PC-9 (cell line): ENCODE results near the gene ARHGEF28. TPM values are rescaled to one million over a fixed set of nuclear protein-coding genes. Genes with fewer than 3 reads are reported as not detected.

Experiments
- BruUV-seq: library from RNA; stranded (reverse); fragments of 400-500 nt; replicated peaks from 2 replicates; lab custom pipeline; 2021; lab: Mats Ljungman, UMichigan
- CTCF ChIA-PET: fragments of 300-600 bp; sonication (Branson Sonifier 250); formaldehyde crosslinking; loops from one replicate; lab custom pipeline; 2022; ENCODE audit warnings: antibody characterized with exemption; lab: Charles Lee
- POLR2A ChIA-PET: fragments of 300-600 bp; sonication (Branson Sonifier 250); formaldehyde crosslinking; loops from one replicate; lab custom pipeline; 2022; ENCODE audit warnings: antibody characterized with exemption; ENCODE audit not compliant: unreplicated experiment; lab: Charles Lee
- DNase-seq, 2 experiments: peaks; one replicate each; pipeline versions ENCODE4 v3.0.0 to v3.0.0-alpha.2; 2015 to 2022; ENCODE audit warnings: mixed read lengths in 1 of 2
- H2AFZ ChIP-seq: fragments of 200-600 bp; sonication (generic); 2 replicates; pipeline ENCODE4 v1.8.1; 2017; ENCODE audit warnings: antibody characterized with exemption
- H3F3A ChIP-seq: fragments of 200-600 bp; sonication (generic); 2 replicates; pipeline ENCODE4 v1.8.1; 2017; ENCODE audit warnings: antibody characterized with exemption, mild to moderate bottlenecking, low read depth; ENCODE audit not compliant: insufficient read depth
- H3K27ac ChIP-seq: fragments of 200-600 bp; sonication (generic); 2 replicates; pipeline ENCODE4 v1.6.1; 2016; ENCODE audit warnings: mixed run types
- H3K27me3 ChIP-seq: fragments of 200-600 bp; sonication (generic); 2 replicates; pipeline ENCODE4 v1.6.1; 2016; ENCODE audit warnings: low read depth, mixed run types; ENCODE audit not compliant: insufficient read depth
- H3K36me3 ChIP-seq: fragments of 200-600 bp; sonication (generic); 2 replicates; pipeline ENCODE4 v1.6.1; 2016; ENCODE audit warnings: low read depth, mixed run types
- H3K4me1 ChIP-seq: fragments of 200-600 bp; sonication (generic); replicated peaks from 2 replicates; pipeline ENCODE4 v1.6.1; 2016; ENCODE audit warnings: mixed run types; ENCODE audit not compliant: insufficient read depth
- H3K4me2 ChIP-seq: fragments of 200-600 bp; sonication (generic); 2 replicates; pipeline ENCODE4 v1.6.1; 2017; ENCODE audit warnings: mixed run types
- H3K4me3 ChIP-seq: fragments of 200-600 bp; sonication (generic); 2 replicates; pipeline ENCODE4 v1.6.1; 2016; ENCODE audit warnings: mixed run types
- H3K79me2 ChIP-seq: fragments of 200-600 bp; sonication (generic); 2 replicates; pipeline ENCODE4 v1.6.1; 2017; ENCODE audit warnings: low read depth, mixed run types
- H3K9me2 ChIP-seq: fragments of 200-600 bp; sonication (generic); 2 replicates; pipeline ENCODE4 v1.8.1; 2017; ENCODE audit warnings: mild to moderate bottlenecking; ENCODE audit not compliant: insufficient read depth
- H3K9me3 ChIP-seq: fragments of 200-600 bp; sonication (generic); 2 replicates; pipeline ENCODE4 v1.8.1; 2016; ENCODE audit warnings: low read depth; ENCODE audit not compliant: insufficient read depth
- H4K20me1 ChIP-seq: fragments of 200-600 bp; sonication (generic); 2 replicates; pipeline ENCODE4 v1.8.1; 2017; ENCODE audit not compliant: insufficient read depth
- EZH2 ChIP-seq: fragments of 200-600 bp; sonication (generic); IDR thresholded peaks from 2 replicates; pipeline ENCODE4 v1.8.0; 2017; ENCODE audit warnings: antibody characterized with exemption, low read depth
- intact Hi-C: fragments of 100-400 bp; cut with micrococcal nuclease; formaldehyde crosslinking; loops from one replicate; pipeline ENCODE4 v1.10.0; 2022; ENCODE audit not compliant: unreplicated experiment
- total RNA-seq: library from RNA; stranded (reverse); gene quantifications from 2 replicates; pipeline ENCODE4 v1.2.3, GENCODE V29; 2021
- TF ChIP-seq, protein P1 (sequence below): fragments of 200-600 bp; sonication (generic); conservative IDR thresholded peaks from 2 replicates; pipeline ENCODE4 v1.6.1; 2017; ENCODE audit warnings: mixed run types, antibody characterized with exemption, mild to moderate bottlenecking, moderate library complexity

Gene ARHGEF28
- total RNA-seq, 1 experiment from 2014 or later: 77.5 TPM

DNA sequence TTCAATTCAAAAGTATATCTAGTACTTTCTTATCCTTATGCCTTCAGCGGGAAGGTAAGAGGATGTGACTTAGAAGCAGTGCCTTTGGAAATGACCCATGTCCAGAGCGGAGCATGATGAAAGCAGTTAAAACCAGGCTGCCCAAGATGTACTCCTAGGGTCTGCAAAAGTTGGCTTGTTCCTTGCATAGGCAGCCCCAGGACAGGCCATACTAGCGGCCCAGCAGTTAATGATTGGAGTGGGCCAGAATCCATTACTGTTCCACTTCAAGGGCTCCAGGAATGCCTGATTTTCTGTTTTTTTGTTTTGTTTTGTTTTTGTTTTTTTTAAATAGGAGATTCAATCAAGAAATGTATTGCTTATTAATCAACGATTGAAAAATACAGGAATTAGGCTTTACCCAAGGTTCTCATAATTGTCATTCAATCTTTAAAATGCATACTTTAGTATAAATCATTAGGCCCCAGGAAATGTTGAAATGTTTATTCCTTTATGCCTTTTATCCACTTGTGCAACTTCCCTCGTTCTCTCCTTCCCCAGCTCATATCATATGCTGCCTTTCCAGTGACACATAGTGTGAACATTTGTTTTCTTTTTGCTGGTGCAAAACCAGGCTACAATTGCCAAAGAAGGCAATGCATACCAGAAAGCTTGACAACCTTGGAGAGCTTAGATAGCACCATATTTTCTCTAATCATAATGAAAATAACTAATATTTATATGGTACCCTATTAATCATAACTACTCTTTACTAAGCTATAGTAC lies 190.8 kb downstream of the ARHGEF28 start:
- Histone ChIP-seq H3K4me3 (no peak overlapping the region), H3K9me2 (no peaks in the 10 kb centered on the region), H3K36me3 (peaks cover 6% of the 10 kb centered on the region; the same call in 1 of the 2 replicates), H3K4me1 (peaks cover 50% of the 10 kb centered on the region), H4K20me1 (no peaks in the 10 kb centered on the region), H3K4me2 (no peak overlapping the region), H2AFZ (no peak overlapping the region), H3K79me2 (no peaks in the 10 kb centered on the region), H3K27me3 (no peaks in the 10 kb centered on the region), H3K9me3 (no peaks in the 10 kb centered on the region), H3F3A (peaks cover 27% of the 10 kb centered on the region), H3K27ac (no peak overlapping the region)
- BruUV-seq: no TSS peak
- POLR2A ChIA-PET: interaction anchor here (0.6 kb wide), 1 partner anchor 248 kb away, joined by 4 read pairs; no protein-coding TSS in a partner anchor
- TF ChIP-seq, protein P1, sequence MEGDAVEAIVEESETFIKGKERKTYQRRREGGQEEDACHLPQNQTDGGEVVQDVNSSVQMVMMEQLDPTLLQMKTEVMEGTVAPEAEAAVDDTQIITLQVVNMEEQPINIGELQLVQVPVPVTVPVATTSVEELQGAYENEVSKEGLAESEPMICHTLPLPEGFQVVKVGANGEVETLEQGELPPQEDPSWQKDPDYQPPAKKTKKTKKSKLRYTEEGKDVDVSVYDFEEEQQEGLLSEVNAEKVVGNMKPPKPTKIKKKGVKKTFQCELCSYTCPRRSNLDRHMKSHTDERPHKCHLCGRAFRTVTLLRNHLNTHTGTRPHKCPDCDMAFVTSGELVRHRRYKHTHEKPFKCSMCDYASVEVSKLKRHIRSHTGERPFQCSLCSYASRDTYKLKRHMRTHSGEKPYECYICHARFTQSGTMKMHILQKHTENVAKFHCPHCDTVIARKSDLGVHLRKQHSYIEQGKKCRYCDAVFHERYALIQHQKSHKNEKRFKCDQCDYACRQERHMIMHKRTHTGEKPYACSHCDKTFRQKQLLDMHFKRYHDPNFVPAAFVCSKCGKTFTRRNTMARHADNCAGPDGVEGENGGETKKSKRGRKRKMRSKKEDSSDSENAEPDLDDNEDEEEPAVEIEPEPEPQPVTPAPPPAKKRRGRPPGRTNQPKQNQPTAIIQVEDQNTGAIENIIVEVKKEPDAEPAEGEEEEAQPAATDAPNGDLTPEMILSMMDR: no peak
- TF ChIP-seq EZH2: no peak
- intact Hi-C loops: no loop called here
- no peak for DNase-seq
- CTCF ChIA-PET: no interaction called here

DNA sequence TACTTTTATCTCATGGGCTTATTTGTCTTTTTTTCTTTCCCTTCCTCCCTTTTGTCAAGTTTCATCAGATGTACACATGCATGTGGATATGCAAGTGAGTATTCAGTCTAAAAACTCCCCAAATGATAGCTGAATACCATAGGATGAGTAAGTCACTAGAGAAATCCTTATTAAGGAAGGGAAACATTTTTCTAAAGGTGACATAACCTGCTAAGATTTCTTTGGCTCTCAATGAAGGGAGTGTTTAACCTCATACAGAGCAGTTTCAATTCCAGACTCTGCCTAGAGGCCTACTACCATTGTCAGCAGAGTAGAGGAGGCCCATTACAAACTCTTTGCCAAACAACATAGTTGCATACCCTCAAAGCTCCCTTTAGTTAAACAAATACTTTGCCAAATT lies 192.4 kb downstream of the ARHGEF28 start:
- H3K4me3 ChIP-seq: no peak overlapping the region
- no peaks in the 10 kb centered on the region for H3K27me3 ChIP-seq
- H3K27ac ChIP-seq: peak overlapping the region; percentile 72
- ChIA-PET CTCF (no interaction called here), POLR2A (interaction anchor here (0.6 to 0.8 kb wide), 2 partner anchors 498 to 832 kb away, joined by 3 to 4 read pairs; no protein-coding TSS in a partner anchor)
- no peaks in the 10 kb centered on the region for H3K79me2 ChIP-seq
- H3K4me2 ChIP-seq: no peak overlapping the region
- TF ChIP-seq, protein P1: no peak
- TF ChIP-seq EZH2: no peak
- no peaks in the 10 kb centered on the region for H3K9me3 ChIP-seq
- intact Hi-C loops: no loop called here
- BruUV-seq: no TSS peak
- DNase-seq: peak in 1 of 2 experiments; percentile 66
- H3K9me2 ChIP-seq: no peaks in the 10 kb centered on the region
- H3F3A ChIP-seq: peaks cover 39% of the 10 kb centered on the region
- no peak overlapping the region for H2AFZ ChIP-seq
- no peaks in the 10 kb centered on the region for H4K20me1 ChIP-seq
- peaks cover 65% of the 10 kb centered on the region for H3K4me1 ChIP-seq
- peaks cover 6% of the 10 kb centered on the region; the same call in 1 of the 2 replicates for H3K36me3 ChIP-seq

DNA sequence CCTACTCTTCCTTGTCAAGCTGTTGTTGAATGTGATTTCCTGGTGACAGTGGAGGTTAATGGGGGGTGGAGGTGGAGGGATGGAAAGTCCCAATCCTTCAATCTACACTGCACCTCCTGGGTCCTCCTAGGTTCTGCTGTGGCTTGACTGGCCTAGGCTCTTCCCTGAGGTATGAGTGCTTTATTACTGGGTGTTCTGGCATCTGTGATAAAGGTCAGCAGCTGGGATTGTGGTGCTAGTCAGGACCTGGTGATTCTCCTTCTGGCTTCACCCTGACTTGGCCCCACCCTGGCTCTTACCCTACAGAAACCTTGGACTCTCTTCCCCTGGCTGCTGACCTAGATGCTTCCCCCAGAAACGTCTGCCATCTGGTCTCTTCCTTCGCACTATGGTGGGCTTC lies 194.3 kb downstream of the ARHGEF28 start:
- Histone ChIP-seq H3K4me1 (peaks cover 85% of the 10 kb centered on the region), H3K27ac (peak overlapping the region; percentile 72), H3K27me3 (no peaks in the 10 kb centered on the region), H3K79me2 (0 out of 2 replicates have a peak, but pooled peaks cover 10% of the 10 kb centered on the region), H4K20me1 (no peaks in the 10 kb centered on the region), H3K36me3 (peaks cover 10% of the 10 kb centered on the region; the same call in 1 of the 2 replicates), H3K9me2 (no peaks in the 10 kb centered on the region), H3K9me3 (no peaks in the 10 kb centered on the region), H3K4me3 (no peak overlapping the region), H3F3A (peaks cover 39% of the 10 kb centered on the region), H3K4me2 (peak overlapping the region; percentile 55), H2AFZ (no peak overlapping the region)
- BruUV-seq: no TSS peak
- DNase-seq: peak; percentile 41 to 88
- POLR2A ChIA-PET: no interaction called here
- CTCF ChIA-PET: interaction anchor here (0.7 kb wide), 1 partner anchor 27 kb away, joined by 3 read pairs; no protein-coding TSS in a partner anchor
- no peak for TF ChIP-seq EZH2
- TF ChIP-seq, protein P1: no peak
- intact Hi-C loops: no loop called here
